Smooth muscle cell (in vitro differentiated cells): ENCODE measurements around the gene SENP8. TPM values are rescaled to one million over a fixed set of nuclear protein-coding genes. Genes with fewer than 3 reads are reported as not detected.
"Not testable (repeated sequence)": the region's sequence is repeated elsewhere in the genome, so short reads cannot be mapped to it uniquely, and the experiment has no call there.

Experiments used
- DNase-seq: peaks from one replicate; lab custom pipeline; 2025; ENCODE audit not compliant: unreplicated experiment; lab: John Stamatoyannopoulos, UW
- H2AFZ ChIP-seq: fragments of 200-600 bp; sonication (generic); 2 replicates; pipeline ENCODE4 v1.6.0; 2016; ENCODE audit warnings: antibody characterized with exemption, low read depth, mild to moderate bottlenecking
- H3F3A ChIP-seq: fragments of 200-600 bp; sonication (generic); 2 replicates; pipeline ENCODE4 v1.6.0; 2017; ENCODE audit warnings: antibody characterized with exemption, low read depth
- H3K27ac ChIP-seq: fragments of 200-600 bp; sonication (generic); 2 replicates; pipeline ENCODE4 v1.5.1; 2016; ENCODE audit warnings: low read depth, mild to moderate bottlenecking
- H3K27me3 ChIP-seq: fragments of 200-600 bp; sonication (generic); 2 replicates; pipeline ENCODE4 v1.6.1; 2016; ENCODE audit warnings: low read depth, mild to moderate bottlenecking
- H3K36me3 ChIP-seq: fragments of 200-600 bp; sonication (generic); 2 replicates; pipeline ENCODE4 v1.5.1; 2016; ENCODE audit warnings: low read depth
- H3K4me1 ChIP-seq: fragments of 200-600 bp; sonication (generic); 2 replicates; pipeline ENCODE4 v1.5.1; 2016; ENCODE audit warnings: low read depth
- H3K4me2 ChIP-seq: fragments of 200-600 bp; sonication (generic); 2 replicates; pipeline ENCODE4 v1.6.0; 2016; ENCODE audit warnings: mild to moderate bottlenecking
- H3K4me3 ChIP-seq: fragments of 200-600 bp; sonication (generic); 2 replicates; pipeline ENCODE4 v1.5.1; 2016; ENCODE audit warnings: mild to moderate bottlenecking
- H3K79me2 ChIP-seq: fragments of 200-600 bp; sonication (generic); 2 replicates; pipeline ENCODE4 v1.6.0; 2016; ENCODE audit warnings: low read depth, mild to moderate bottlenecking
- H3K9ac ChIP-seq: fragments of 200-600 bp; sonication (generic); 2 replicates; pipeline ENCODE4 v1.6.0; 2016; ENCODE audit warnings: low read depth
- H3K9me3 ChIP-seq: fragments of 200-600 bp; sonication (generic); replicated peaks from 2 replicates; pipeline ENCODE4 v1.5.1; 2016; ENCODE audit warnings: low read depth
- H4K20me1 ChIP-seq: fragments of 200-600 bp; sonication (generic); 2 replicates; pipeline ENCODE4 v1.6.0; 2016; ENCODE audit warnings: low read depth
- WGBS: methylation state at CpG from one replicate; pipeline ENCODE4 v1.1.7; 2016; ENCODE audit warnings: low lambda C conversion rate; 5-methylcytosine and 5-hydroxymethylcytosine counted together
- polyA plus RNA-seq: library from polyadenylated mRNA; unstranded; fragments of >200 nt; fragmentation: Nextera tagmentation; extraction: Ambion mirVana; gene quantifications from 2 replicates; pipeline ENCODE4 v1.2.1, GENCODE V29; 2016
- total RNA-seq: library from RNA; depleted of rRNA; stranded (reverse); fragments of >200 nt; gene quantifications from 2 replicates; pipeline ENCODE4 v1.2.3, GENCODE V29; 2014
- TF ChIP-seq, protein P1 (sequence below): fragments of 200-600 bp; sonication (generic); IDR thresholded peaks from 2 replicates; pipeline ENCODE4 v1.5.1; 2017; ENCODE audit warnings: borderline replicate concordance, mild to moderate bottlenecking, antibody characterized with exemption; ENCODE audit not compliant: insufficient read depth, poor library complexity, severe bottlenecking

Gene SENP8
- total and polyA plus RNA-seq, 2 experiments from 2014 or later = 2.3 to 4.0 TPM

- Histone ChIP-seq H4K20me1 (peaks cover 44% of the 10 kb centered on the region), H3K9ac (no peak overlapping the region), H3K79me2 (peaks cover 24% of the 10 kb centered on the region), H3K36me3 (no peaks in the 10 kb centered on the region), H3K27me3 (no peaks in the 10 kb centered on the region), H3K4me3 (no peak overlapping the region), H3K4me1 (no peaks in the 10 kb centered on the region), H3F3A (no peaks in the 10 kb centered on the region), H3K27ac (no peak overlapping the region), H2AFZ (no peak overlapping the region), H3K9me3 (no peaks in the 10 kb centered on the region), H3K4me2 (no peak overlapping the region)
- 97% methylated on average over 1 of the region's 1 CpG for whole genome bisulfite sequencing
- TF ChIP-seq, protein P1, sequence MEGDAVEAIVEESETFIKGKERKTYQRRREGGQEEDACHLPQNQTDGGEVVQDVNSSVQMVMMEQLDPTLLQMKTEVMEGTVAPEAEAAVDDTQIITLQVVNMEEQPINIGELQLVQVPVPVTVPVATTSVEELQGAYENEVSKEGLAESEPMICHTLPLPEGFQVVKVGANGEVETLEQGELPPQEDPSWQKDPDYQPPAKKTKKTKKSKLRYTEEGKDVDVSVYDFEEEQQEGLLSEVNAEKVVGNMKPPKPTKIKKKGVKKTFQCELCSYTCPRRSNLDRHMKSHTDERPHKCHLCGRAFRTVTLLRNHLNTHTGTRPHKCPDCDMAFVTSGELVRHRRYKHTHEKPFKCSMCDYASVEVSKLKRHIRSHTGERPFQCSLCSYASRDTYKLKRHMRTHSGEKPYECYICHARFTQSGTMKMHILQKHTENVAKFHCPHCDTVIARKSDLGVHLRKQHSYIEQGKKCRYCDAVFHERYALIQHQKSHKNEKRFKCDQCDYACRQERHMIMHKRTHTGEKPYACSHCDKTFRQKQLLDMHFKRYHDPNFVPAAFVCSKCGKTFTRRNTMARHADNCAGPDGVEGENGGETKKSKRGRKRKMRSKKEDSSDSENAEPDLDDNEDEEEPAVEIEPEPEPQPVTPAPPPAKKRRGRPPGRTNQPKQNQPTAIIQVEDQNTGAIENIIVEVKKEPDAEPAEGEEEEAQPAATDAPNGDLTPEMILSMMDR = no peak
- no peak for DNase-seq
Measured at GRCh38 chr15:72096796-72097195, 21.4 kb upstream of the SENP8 start.

DNA sequence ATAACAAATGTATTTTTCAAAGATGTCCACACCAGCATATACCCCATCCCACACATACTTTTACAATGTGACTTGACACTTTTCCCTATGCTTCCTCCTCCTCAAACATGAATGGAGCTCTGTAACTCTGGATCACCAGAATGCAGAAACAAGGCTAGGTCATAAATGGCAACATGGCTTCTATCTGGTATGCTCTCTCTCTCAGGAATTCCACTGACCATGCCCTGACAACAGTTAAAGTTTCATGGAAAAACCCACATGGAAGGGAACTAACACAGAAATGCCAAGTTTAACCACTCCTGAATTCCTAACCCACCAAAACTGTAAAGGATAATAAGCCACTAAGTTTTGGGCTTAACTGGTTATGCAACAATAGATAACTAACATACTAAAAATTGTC is 20.2 kb upstream of the SENP8 start:
- H3K4me1 ChIP-seq = no peaks in the 10 kb centered on the region
- H3K4me3 ChIP-seq = no peak overlapping the region
- TF ChIP-seq, protein P1 = no peak
- no peak overlapping the region for H3K4me2 ChIP-seq
- no peaks in the 10 kb centered on the region for H3K27me3 ChIP-seq
- H2AFZ ChIP-seq = no peak overlapping the region
- H3K27ac ChIP-seq = no peak overlapping the region
- H4K20me1 ChIP-seq = peaks cover 38% of the 10 kb centered on the region
- H3K79me2 ChIP-seq = peaks cover 18% of the 10 kb centered on the region
- no peaks in the 10 kb centered on the region for H3K9me3 ChIP-seq
- H3K9ac ChIP-seq = no peak overlapping the region
- H3K36me3 ChIP-seq = no peaks in the 10 kb centered on the region
- no peak for DNase-seq
- no peaks in the 10 kb centered on the region for H3F3A ChIP-seq

DNA sequence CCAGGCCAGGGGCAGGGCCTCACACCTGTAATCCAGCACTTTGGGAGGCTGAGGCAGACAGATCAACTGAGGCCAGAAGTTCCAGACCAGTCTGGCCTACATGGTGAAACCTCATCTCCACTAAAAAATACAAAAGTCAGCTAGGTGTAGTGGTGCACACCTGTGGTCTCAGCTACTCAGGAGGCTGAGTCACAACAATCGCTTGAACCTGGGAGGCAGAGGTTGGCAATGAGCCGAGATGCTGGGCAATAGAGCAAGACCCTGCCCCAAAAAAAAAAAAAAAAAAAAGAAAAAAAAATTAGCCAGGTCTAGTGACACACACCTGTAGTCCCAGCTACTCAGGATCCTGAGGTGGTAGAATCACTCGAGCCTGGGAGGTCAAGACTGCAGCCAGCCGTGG is 19.0 kb upstream of the SENP8 start:
- no peak overlapping the region for H3K4me2 ChIP-seq
- no peaks in the 10 kb centered on the region for H3K36me3 ChIP-seq
- H3K27me3 ChIP-seq = no peaks in the 10 kb centered on the region
- H4K20me1 ChIP-seq = peaks cover 46% of the 10 kb centered on the region
- no peak overlapping the region for H3K4me3 ChIP-seq
- DNase-seq = no peak
- no peaks in the 10 kb centered on the region for H3F3A ChIP-seq
- no peaks in the 10 kb centered on the region for H3K9me3 ChIP-seq
- H2AFZ ChIP-seq = no peak overlapping the region
- no peak overlapping the region for H3K9ac ChIP-seq
- 93% methylated on average over 4 of the region's 4 CpGs for WGBS
- peaks cover 18% of the 10 kb centered on the region for H3K79me2 ChIP-seq
- no peak overlapping the region for H3K27ac ChIP-seq
- TF ChIP-seq, protein P1 = no peak
- H3K4me1 ChIP-seq = no peaks in the 10 kb centered on the region

GRCh38 chr15:72100551-72100950 is 17.7 kb upstream of the SENP8 start:
- not testable (repeated sequence) for H3K9ac ChIP-seq, H3K4me2 ChIP-seq, DNase-seq, H3K4me1 ChIP-seq, H3F3A ChIP-seq, H3K4me3 ChIP-seq, H3K9me3 ChIP-seq, H2AFZ ChIP-seq, H3K27ac ChIP-seq, H3K36me3 ChIP-seq, H3K27me3 ChIP-seq
- WGBS = no CpG with 5 or more reads among the region's 33 CpGs
- Histone ChIP-seq H3K79me2 (peaks cover 29% of the 10 kb centered on the region), H4K20me1 (peaks cover 60% of the 10 kb centered on the region)
